Nucleus accumbens (tissue), 56 donors: ENCODE data around the gene ARHGAP24.
"Not testable (repeated sequence)": the region's sequence is repeated elsewhere in the genome, so short reads cannot be mapped to it uniquely, and the experiment has no call there.

Experiments used
- DNase-seq, 56 donors: peaks; one replicate each; lab custom pipeline; 2025; lab: John Stamatoyannopoulos, UW

ARHGAP24 gene

GRCh38 chr4:85514117-85514516, 39.2 kb downstream of the ARHGAP24 start:
- no peak for DNase-seq

- no peak for DNase-seq
These were observed 39.8 kb downstream of the ARHGAP24 start for GRCh38 chr4:85514783-85515182.

- DNase-seq: no peak
These were observed 40.8 kb downstream of the ARHGAP24 start for GRCh38 chr4:85515701-85516100.

GRCh38 chr4:85518526-85518925, 43.6 kb downstream of the ARHGAP24 start:
- not testable (repeated sequence) for DNase-seq

- DNase-seq: no peak
These were observed 46.1 kb downstream of the ARHGAP24 start for GRCh38 chr4:85520765-85521749.

GRCh38 chr4:85522277-85522676, 47.3 kb downstream of the ARHGAP24 start:
- DNase-seq: no peak

- no peak for DNase-seq
These were observed 47.9 kb downstream of the ARHGAP24 start for GRCh38 chr4:85522836-85523235.

GRCh38 chr4:85527815-85528214, 52.9 kb downstream of the ARHGAP24 start:
- DNase-seq: no peak

- no peak for DNase-seq
These were observed 56.8 kb downstream of the ARHGAP24 start for GRCh38 chr4:85531560-85532341.

- DNase-seq: no peak
These were observed 59.2 kb downstream of the ARHGAP24 start for GRCh38 chr4:85534120-85534519.

GRCh38 chr4:85543832-85544231, 68.9 kb downstream of the ARHGAP24 start:
- no peak for DNase-seq

- no peak for DNase-seq
These were observed 69.8 kb downstream of the ARHGAP24 start for GRCh38 chr4:85544751-85545150.

GRCh38 chr4:85548116-85548515, 73.2 kb downstream of the ARHGAP24 start:
- DNase-seq: no peak

GRCh38 chr4:85548841-85549240, 73.9 kb downstream of the ARHGAP24 start:
- no peak for DNase-seq

GRCh38 chr4:85555206-85555605, 80.3 kb downstream of the ARHGAP24 start:
- DNase-seq: no peak

- DNase-seq: no peak
These were observed 81.3 kb downstream of the ARHGAP24 start for GRCh38 chr4:85556283-85556682.

- no peak for DNase-seq
These were observed 82.3 kb downstream of the ARHGAP24 start for GRCh38 chr4:85557016-85557901.

- DNase-seq: no peak
These were observed 91.0 kb downstream of the ARHGAP24 start for GRCh38 chr4:85565761-85566480.

- no peak for DNase-seq
These were observed 94.9 kb downstream of the ARHGAP24 start for GRCh38 chr4:85569730-85570299.
